ENCODE results near the gene MPPE1.

DNA sequence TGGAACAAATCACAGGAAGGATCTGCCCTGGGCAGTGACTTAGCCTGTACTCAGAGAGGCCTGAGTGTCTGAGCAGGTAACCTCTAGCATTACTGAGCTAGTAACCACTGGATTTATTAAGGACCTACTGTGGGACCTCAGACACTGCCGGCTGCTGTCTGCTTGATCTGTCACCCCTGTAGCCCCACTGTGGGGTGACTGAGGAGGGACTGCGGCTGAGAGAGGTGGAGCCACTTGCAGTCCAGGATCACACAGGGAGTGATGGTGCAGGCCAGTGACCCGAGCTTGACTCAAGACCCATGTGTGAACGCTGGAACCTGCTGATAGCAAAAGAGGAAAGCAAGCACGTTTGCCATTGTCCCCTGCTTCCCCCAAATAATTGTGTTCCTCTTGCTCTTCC, 41.4 kb downstream of the MPPE1 start:
- no peak for TF ChIP-seq EZH2 (optimal IDR thresholded peaks at IDR 0.05; ENCODE audit: low read depth, low read length)
- TF ChIP-seq, protein P1, sequence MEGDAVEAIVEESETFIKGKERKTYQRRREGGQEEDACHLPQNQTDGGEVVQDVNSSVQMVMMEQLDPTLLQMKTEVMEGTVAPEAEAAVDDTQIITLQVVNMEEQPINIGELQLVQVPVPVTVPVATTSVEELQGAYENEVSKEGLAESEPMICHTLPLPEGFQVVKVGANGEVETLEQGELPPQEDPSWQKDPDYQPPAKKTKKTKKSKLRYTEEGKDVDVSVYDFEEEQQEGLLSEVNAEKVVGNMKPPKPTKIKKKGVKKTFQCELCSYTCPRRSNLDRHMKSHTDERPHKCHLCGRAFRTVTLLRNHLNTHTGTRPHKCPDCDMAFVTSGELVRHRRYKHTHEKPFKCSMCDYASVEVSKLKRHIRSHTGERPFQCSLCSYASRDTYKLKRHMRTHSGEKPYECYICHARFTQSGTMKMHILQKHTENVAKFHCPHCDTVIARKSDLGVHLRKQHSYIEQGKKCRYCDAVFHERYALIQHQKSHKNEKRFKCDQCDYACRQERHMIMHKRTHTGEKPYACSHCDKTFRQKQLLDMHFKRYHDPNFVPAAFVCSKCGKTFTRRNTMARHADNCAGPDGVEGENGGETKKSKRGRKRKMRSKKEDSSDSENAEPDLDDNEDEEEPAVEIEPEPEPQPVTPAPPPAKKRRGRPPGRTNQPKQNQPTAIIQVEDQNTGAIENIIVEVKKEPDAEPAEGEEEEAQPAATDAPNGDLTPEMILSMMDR (IDR thresholded peaks at IDR 0.05; ENCODE audit: low read length): no peak
- TF ChIP-seq EZH2phosphoT487 (IDR thresholded peaks at IDR 0.05; ENCODE audit: low read length): no peak
